Fibroblast of mammary gland (primary cell): ENCODE results near the gene ADAM23.

Experiments
- DNase-seq: peaks from one replicate; pipeline ENCODE4 v3.0.0-alpha.2; 2010; ENCODE audit warnings: low read depth
- H3K4me3 ChIP-seq: 2 replicates; pipeline ENCODE4 v1.5.1; 2011; ENCODE audit warnings: low read depth, mild to moderate bottlenecking, low read length, moderate library complexity; ENCODE audit not compliant: control insufficient read depth
- CTCF ChIP-seq: conservative IDR thresholded peaks from 2 replicates; pipeline ENCODE4 v1.5.1; 2011; ENCODE audit warnings: low read depth, low read length, inconsistent platforms; ENCODE audit not compliant: control insufficient read depth, insufficient read depth

ADAM23 gene

GRCh38 chr2:206586609-206587008 is 143.3 kb downstream of the ADAM23 start:
- DNase-seq = no peak
- no peak overlapping the region for H3K4me3 ChIP-seq
- no peak for TF ChIP-seq CTCF

- DNase-seq = no peak
- no peak for TF ChIP-seq CTCF
- H3K4me3 ChIP-seq = no peak overlapping the region
Measured at GRCh38 chr2:206597717-206598218, 154.4 kb downstream of the ADAM23 start.

GRCh38 chr2:206603243-206603642 is 159.9 kb downstream of the ADAM23 start:
- H3K4me3 ChIP-seq = no peak overlapping the region
- TF ChIP-seq CTCF = no peak
- no peak for DNase-seq

- TF ChIP-seq CTCF = no peak
- no peak overlapping the region for H3K4me3 ChIP-seq
- no peak for DNase-seq
Measured at GRCh38 chr2:206610451-206610850, 167.1 kb downstream of the ADAM23 start.

- TF ChIP-seq CTCF = no peak
- no peak overlapping the region for H3K4me3 ChIP-seq
- no peak for DNase-seq
Measured at GRCh38 chr2:206611191-206611590, 167.9 kb downstream of the ADAM23 start.

DNA sequence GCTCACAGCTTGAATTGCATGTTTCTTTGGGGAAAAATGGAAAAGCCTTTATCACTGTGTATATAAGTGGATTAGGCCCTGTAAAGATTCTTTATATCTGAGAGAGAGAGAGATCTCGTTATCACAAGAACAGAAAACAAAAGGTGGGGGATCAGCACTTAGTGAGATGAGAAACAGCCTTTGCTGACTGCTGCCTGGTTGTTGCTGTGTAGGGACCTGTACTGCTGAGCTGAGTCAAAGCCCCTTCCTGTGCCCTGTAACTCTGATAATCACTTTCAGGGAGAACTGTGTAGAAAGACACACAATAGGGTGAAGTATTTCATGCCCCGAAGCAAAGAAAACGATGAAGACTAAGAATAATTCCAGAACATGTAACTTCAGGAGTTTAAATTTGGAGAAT is 168.4 kb downstream of the ADAM23 start:
- no peak for DNase-seq
- no peak overlapping the region for H3K4me3 ChIP-seq
- no peak for TF ChIP-seq CTCF

- no peak for TF ChIP-seq CTCF
- DNase-seq = peak; percentile 2
- H3K4me3 ChIP-seq = no peak overlapping the region
Measured at GRCh38 chr2:206614811-206615210, 171.5 kb downstream of the ADAM23 start.
